Measurements from ENCODE around the gene NACC2.

DNA sequence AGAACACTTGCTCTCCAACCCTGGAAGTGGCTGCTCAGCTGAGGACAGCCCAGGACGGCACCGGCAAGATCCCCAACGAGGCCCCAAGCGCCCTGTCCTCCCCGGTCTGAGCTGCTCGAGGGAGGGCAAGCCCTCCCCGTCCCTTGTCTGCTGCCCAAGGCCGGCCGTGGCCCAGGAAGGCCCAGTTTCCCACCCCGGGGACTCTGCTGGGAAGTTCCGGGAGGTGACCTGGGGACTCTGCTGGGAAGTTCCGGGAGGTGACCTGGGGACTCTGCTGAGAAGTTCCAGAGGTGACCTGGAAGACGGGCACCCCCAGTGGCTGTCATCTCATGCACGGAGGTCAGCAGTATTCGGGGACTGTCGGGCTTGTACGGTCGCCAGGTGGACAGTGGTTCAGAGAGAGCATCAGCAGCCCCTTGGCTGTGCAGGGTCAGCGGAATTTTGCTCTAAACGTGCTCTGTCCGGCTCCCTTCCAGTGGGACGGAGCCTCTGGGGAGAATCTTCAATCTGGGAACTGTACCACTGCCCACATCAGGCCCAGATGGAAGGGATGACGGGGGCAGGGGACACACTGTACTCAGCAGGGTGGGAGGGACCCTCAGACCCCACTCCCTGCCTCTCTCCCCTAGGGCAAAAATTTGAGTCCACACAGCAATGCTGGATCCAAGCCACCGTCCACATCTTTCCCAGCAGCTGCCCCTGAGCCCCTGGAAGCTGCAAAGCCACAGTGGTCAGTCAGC is 7.2 kb downstream of the NACC2 start:
- TF ChIP-seq SIN3A (IDR thresholded peaks at IDR 0.05; ENCODE audit: borderline replicate concordance, insufficient read depth, low read depth, low read length) (no peak), POLR2AphosphoS5 (IDR thresholded peaks at IDR 0.05; ENCODE audit: low read depth, low read length) (no peak), TCF7L2 (IDR thresholded peaks at IDR 0.05; ENCODE audit: low read depth, low read length) (no peak)
- TF ChIP-seq, protein P1, sequence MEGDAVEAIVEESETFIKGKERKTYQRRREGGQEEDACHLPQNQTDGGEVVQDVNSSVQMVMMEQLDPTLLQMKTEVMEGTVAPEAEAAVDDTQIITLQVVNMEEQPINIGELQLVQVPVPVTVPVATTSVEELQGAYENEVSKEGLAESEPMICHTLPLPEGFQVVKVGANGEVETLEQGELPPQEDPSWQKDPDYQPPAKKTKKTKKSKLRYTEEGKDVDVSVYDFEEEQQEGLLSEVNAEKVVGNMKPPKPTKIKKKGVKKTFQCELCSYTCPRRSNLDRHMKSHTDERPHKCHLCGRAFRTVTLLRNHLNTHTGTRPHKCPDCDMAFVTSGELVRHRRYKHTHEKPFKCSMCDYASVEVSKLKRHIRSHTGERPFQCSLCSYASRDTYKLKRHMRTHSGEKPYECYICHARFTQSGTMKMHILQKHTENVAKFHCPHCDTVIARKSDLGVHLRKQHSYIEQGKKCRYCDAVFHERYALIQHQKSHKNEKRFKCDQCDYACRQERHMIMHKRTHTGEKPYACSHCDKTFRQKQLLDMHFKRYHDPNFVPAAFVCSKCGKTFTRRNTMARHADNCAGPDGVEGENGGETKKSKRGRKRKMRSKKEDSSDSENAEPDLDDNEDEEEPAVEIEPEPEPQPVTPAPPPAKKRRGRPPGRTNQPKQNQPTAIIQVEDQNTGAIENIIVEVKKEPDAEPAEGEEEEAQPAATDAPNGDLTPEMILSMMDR (IDR thresholded peaks at IDR 0.05) = no peak
- TF ChIP-seq, protein P2, sequence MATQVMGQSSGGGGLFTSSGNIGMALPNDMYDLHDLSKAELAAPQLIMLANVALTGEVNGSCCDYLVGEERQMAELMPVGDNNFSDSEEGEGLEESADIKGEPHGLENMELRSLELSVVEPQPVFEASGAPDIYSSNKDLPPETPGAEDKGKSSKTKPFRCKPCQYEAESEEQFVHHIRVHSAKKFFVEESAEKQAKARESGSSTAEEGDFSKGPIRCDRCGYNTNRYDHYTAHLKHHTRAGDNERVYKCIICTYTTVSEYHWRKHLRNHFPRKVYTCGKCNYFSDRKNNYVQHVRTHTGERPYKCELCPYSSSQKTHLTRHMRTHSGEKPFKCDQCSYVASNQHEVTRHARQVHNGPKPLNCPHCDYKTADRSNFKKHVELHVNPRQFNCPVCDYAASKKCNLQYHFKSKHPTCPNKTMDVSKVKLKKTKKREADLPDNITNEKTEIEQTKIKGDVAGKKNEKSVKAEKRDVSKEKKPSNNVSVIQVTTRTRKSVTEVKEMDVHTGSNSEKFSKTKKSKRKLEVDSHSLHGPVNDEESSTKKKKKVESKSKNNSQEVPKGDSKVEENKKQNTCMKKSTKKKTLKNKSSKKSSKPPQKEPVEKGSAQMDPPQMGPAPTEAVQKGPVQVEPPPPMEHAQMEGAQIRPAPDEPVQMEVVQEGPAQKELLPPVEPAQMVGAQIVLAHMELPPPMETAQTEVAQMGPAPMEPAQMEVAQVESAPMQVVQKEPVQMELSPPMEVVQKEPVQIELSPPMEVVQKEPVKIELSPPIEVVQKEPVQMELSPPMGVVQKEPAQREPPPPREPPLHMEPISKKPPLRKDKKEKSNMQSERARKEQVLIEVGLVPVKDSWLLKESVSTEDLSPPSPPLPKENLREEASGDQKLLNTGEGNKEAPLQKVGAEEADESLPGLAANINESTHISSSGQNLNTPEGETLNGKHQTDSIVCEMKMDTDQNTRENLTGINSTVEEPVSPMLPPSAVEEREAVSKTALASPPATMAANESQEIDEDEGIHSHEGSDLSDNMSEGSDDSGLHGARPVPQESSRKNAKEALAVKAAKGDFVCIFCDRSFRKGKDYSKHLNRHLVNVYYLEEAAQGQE (IDR thresholded peaks at IDR 0.05; ENCODE audit: insufficient read depth in 1 of 2, low read depth in 2 of 2, low read length in 1 of 2) = no peak
